Cortex of kidney (tissue), 1 donor: ENCODE measurements around the gene CD70.
"Not testable (repeated sequence)": the region's sequence is repeated elsewhere in the genome, so short reads cannot be mapped to it uniquely, and the experiment has no call there.

ENCODE experiments used
- DNase-seq: peaks from one replicate; lab custom pipeline; 2025; lab: John Stamatoyannopoulos, UW

CD70 gene

GRCh38 chr19:6597471-6598253, 6.7 kb upstream of the CD70 start:
- not testable (repeated sequence) for DNase-seq

- DNase-seq = no peak
Observed at GRCh38 chr19:6596621-6597020, 5.7 kb upstream of the CD70 start.

- DNase-seq = no peak
Observed at GRCh38 chr19:6593651-6594416, 2.9 kb upstream of the CD70 start.

GRCh38 chr19:6590258-6590826, 608 bp downstream of the CD70 start:
- DNase-seq = no peak

GRCh38 chr19:6589711-6590257, 1.2 kb downstream of the CD70 start:
- DNase-seq = no peak

GRCh38 chr19:6588508-6589345, 2.2 kb downstream of the CD70 start:
- no peak for DNase-seq

GRCh38 chr19:6587998-6588507, 2.9 kb downstream of the CD70 start:
- DNase-seq = no peak

GRCh38 chr19:6587093-6587820, 3.7 kb downstream of the CD70 start:
- no peak for DNase-seq

GRCh38 chr19:6586726-6587092, 4.2 kb downstream of the CD70 start:
- DNase-seq = no peak

GRCh38 chr19:6586056-6586455, 4.9 kb downstream of the CD70 start:
- DNase-seq = no peak

GRCh38 chr19:6582515-6583484, 8.2 kb downstream of the CD70 start:
- not testable (repeated sequence) for DNase-seq

GRCh38 chr19:6580313-6580712, 10.6 kb downstream of the CD70 start:
- no peak for DNase-seq

- no peak for DNase-seq
Observed at GRCh38 chr19:6579450-6580178, 11.3 kb downstream of the CD70 start.

GRCh38 chr19:6577476-6578125, 13.3 kb downstream of the CD70 start:
- no peak for DNase-seq

- no peak for DNase-seq
Observed at GRCh38 chr19:6576869-6577475, 14.0 kb downstream of the CD70 start.

GRCh38 chr19:6573350-6573749, 17.6 kb downstream of the CD70 start:
- DNase-seq = no peak

- DNase-seq = no peak
Observed at GRCh38 chr19:6572217-6572616, 18.7 kb downstream of the CD70 start.

GRCh38 chr19:6571167-6571566, 19.8 kb downstream of the CD70 start:
- DNase-seq = no peak
